SK-N-SH (cell line): Measurements from ENCODE around the gene PLTP. TPM values are rescaled to one million over a fixed set of nuclear protein-coding genes. Genes with fewer than 3 reads are reported as not detected.

Experiments used
- CTCF ChIA-PET: fragments of 300-600, 350-600 bp; formaldehyde crosslinking; extraction: SDS; loops from one replicate; lab custom pipeline; 2021; lab: Yijun Ruan, JAX
- POLR2A ChIA-PET: fragments of 350-600 bp; sonication (Branson Sonifier 250); formaldehyde crosslinking; extraction: SDS; loops from one replicate; lab custom pipeline; 2020; ENCODE audit warnings: antibody characterized with exemption, inconsistent platforms; lab: Yijun Ruan, JAX
- DNase-seq: peaks from one replicate; pipeline ENCODE4 v3.0.0; 2012
- H2AFZ ChIP-seq: fragments of 200-600 bp; sonication (generic); 2 replicates; pipeline ENCODE4 v1.8.1; 2016; ENCODE audit warnings: antibody characterized with exemption, mild to moderate bottlenecking, low read depth
- H3F3A ChIP-seq: fragments of 200-600 bp; sonication (generic); replicated peaks from 2 replicates; pipeline ENCODE3; 2016; ENCODE audit warnings: antibody characterized with exemption, mild to moderate bottlenecking; ENCODE audit not compliant: insufficient read depth
- H3K27ac ChIP-seq, 2 experiments: fragments of 200-500 bp in 1 of 2; fragments of 200-600 bp in 1 of 2; sonication (Bioruptor generic) in 1 of 2; sonication (generic), shearing (Covaris generic) in 1 of 2; 2 replicates each; pipeline versions ENCODE4 v1.5.1 to v1.6.1; 2014 to 2016; ENCODE audit warnings: low read depth in 2 of 2, inconsistent platforms in 1 of 2, low read length in 1 of 2, mild to moderate bottlenecking in 1 of 2, mixed read lengths in 1 of 2
- H3K27me3 ChIP-seq: fragments of 200-600 bp; sonication (generic), shearing (Covaris generic); 2 replicates; pipeline ENCODE4 v1.6.1; 2016; ENCODE audit warnings: mixed run types; ENCODE audit not compliant: insufficient read depth
- H3K36me3 ChIP-seq, 2 experiments: fragments of 200-500 bp in 1 of 2; fragments of 200-600 bp in 1 of 2; sonication (Bioruptor generic) in 1 of 2; sonication (generic) in 1 of 2; replicated peaks in 1 of 2; 2 replicates each; pipeline versions ENCODE3 to v1.5.1; 2014 to 2016; ENCODE audit warnings: low read length in 1 of 2, mild to moderate bottlenecking in 1 of 2; ENCODE audit not compliant: insufficient read depth in 2 of 2, control insufficient read depth in 1 of 2
- H3K4me1 ChIP-seq, 2 experiments: fragments of 200-500 bp in 1 of 2; fragments of 200-600 bp in 1 of 2; sonication (Bioruptor generic) in 1 of 2; sonication (generic), shearing (Covaris generic) in 1 of 2; 2 replicates each; pipeline versions ENCODE4 v1.5.1 to v1.6.1; 2014 to 2016; ENCODE audit warnings: low read depth in 1 of 2, low read length in 1 of 2, mixed run types in 1 of 2; ENCODE audit not compliant: insufficient read depth in 2 of 2, control insufficient read depth in 1 of 2
- H3K4me2 ChIP-seq: fragments of 200-600 bp; sonication (generic), shearing (Covaris generic); 2 replicates; pipeline ENCODE4 v1.6.1; 2017; ENCODE audit warnings: mixed run types
- H3K4me3 ChIP-seq, 2 experiments: fragments of 200-500 bp in 1 of 2; fragments of 200-600 bp in 1 of 2; sonication (Bioruptor generic) in 1 of 2; sonication (generic), shearing (Covaris generic) in 1 of 2; 2 replicates each; pipeline versions ENCODE4 v1.5.1 to v1.8.1; 2014 to 2016; ENCODE audit warnings: low read depth in 2 of 2, inconsistent platforms in 1 of 2, low read length in 1 of 2, mild to moderate bottlenecking in 1 of 2, mixed read lengths in 1 of 2, moderate library complexity in 1 of 2
- H3K79me2 ChIP-seq: fragments of 200-600 bp; sonication (generic); 2 replicates; pipeline ENCODE4 v1.8.1; 2017; ENCODE audit warnings: mild to moderate bottlenecking; ENCODE audit not compliant: insufficient read depth
- H3K9ac ChIP-seq: fragments of 200-600 bp; sonication (generic); 2 replicates; pipeline ENCODE4 v1.6.1; 2017; ENCODE audit warnings: mixed run types
- H3K9me2 ChIP-seq: fragments of 200-600 bp; sonication (generic); 2 replicates; pipeline ENCODE4 v1.6.1; 2017; ENCODE audit warnings: mixed run types
- H3K9me3 ChIP-seq: fragments of 200-600 bp; sonication (generic); 2 replicates; pipeline ENCODE4 v1.6.1; 2017; ENCODE audit warnings: mixed run types, mild to moderate bottlenecking, moderate library complexity
- H4K20me1 ChIP-seq: fragments of 200-600 bp; sonication (generic); 2 replicates; pipeline ENCODE4 v1.6.1; 2017; ENCODE audit warnings: mild to moderate bottlenecking, mixed run types; ENCODE audit not compliant: insufficient read depth
- CHD2 ChIP-seq: fragments of 150-350 bp; IDR thresholded peaks from 2 replicates; pipeline ENCODE4 v1.6.1; 2018; ENCODE audit warnings: low read length; ENCODE audit not compliant: partially characterized antibody
- ELF1 ChIP-seq: IDR thresholded peaks from 2 replicates; pipeline ENCODE4 v1.4.0; 2012
- EZH2phosphoT487 ChIP-seq: fragments of 200-600 bp; sonication (generic); IDR thresholded peaks from 2 replicates; pipeline ENCODE4 v1.6.1; 2017; ENCODE audit warnings: low read depth, mixed run types, mild to moderate bottlenecking, antibody characterized with exemption, moderate library complexity, borderline replicate concordance
- FOSL2 ChIP-seq: IDR thresholded peaks from 2 replicates; pipeline ENCODE4 v1.4.0; 2012; ENCODE audit warnings: low read depth, mild to moderate bottlenecking, moderate library complexity, borderline replicate concordance
- FOXJ3 ChIP-seq: sonication (generic); formaldehyde crosslinking; IDR thresholded peaks from 2 replicates; pipeline ENCODE4 v1.5.1; 2020; ENCODE audit warnings: mild to moderate bottlenecking, missing genetic modification reagents
- FOXM1 ChIP-seq: IDR thresholded peaks from 2 replicates; pipeline ENCODE4 v1.4.0; 2012; ENCODE audit warnings: low read depth, mild to moderate bottlenecking
- GABPA ChIP-seq: IDR thresholded peaks from 2 replicates; pipeline ENCODE4 v1.4.0; 2012; ENCODE audit warnings: low read depth, mild to moderate bottlenecking
- GATA2 ChIP-seq: sonication (generic); formaldehyde crosslinking; IDR thresholded peaks from 2 replicates; pipeline ENCODE4 v1.5.0; 2020; ENCODE audit warnings: mild to moderate bottlenecking, missing genetic modification reagents
- NFIC ChIP-seq: IDR thresholded peaks from 2 replicates; pipeline ENCODE4 v1.4.0; 2012; ENCODE audit warnings: borderline replicate concordance
- NRF1 ChIP-seq: IDR thresholded peaks from 2 replicates; pipeline ENCODE4 v1.6.1; 2012; ENCODE audit warnings: low read depth, mild to moderate bottlenecking, low read length
- PBX3 ChIP-seq: IDR thresholded peaks from 2 replicates; pipeline ENCODE4; 2012
- RXRA ChIP-seq: IDR thresholded peaks from 2 replicates; pipeline ENCODE4 v1.4.0; 2012; ENCODE audit warnings: low read depth, mild to moderate bottlenecking, borderline replicate concordance
- SIN3A ChIP-seq: IDR thresholded peaks from 2 replicates; pipeline ENCODE4 v1.6.1; 2012; ENCODE audit warnings: low read depth, mild to moderate bottlenecking, low read length, moderate library complexity, borderline replicate concordance
- SMC3 ChIP-seq: IDR thresholded peaks from 2 replicates; pipeline ENCODE4 v1.6.1; 2012; ENCODE audit warnings: low read depth, low read length, improper control_type of control experiment
- TAF1 ChIP-seq: IDR thresholded peaks from 2 replicates; pipeline ENCODE4 v1.6.1; 2012; ENCODE audit warnings: low read depth, mild to moderate bottlenecking, low read length, moderate library complexity, borderline replicate concordance
- TCF12 ChIP-seq: IDR thresholded peaks from 2 replicates; pipeline ENCODE4 v1.4.0; 2012
- USF2 ChIP-seq: fragments of 150-350 bp; IDR thresholded peaks from 2 replicates; pipeline ENCODE4 v1.6.1; 2017; ENCODE audit warnings: antibody characterized with exemption, low read length, low read depth, borderline replicate concordance
- YY1 ChIP-seq: IDR thresholded peaks from 2 replicates; pipeline ENCODE4 v1.4.0; 2012; ENCODE audit warnings: low read depth, mild to moderate bottlenecking
- WGBS: methylation state at CpG from one replicate; pipeline ENCODE4 v1.1.6; 2017; ENCODE audit warnings: low lambda C conversion rate; 5-methylcytosine and 5-hydroxymethylcytosine counted together
- polyA plus RNA-seq, 3 experiments: library from polyadenylated mRNA; depleted of rRNA; stranded (reverse); fragments of >200 nt; gene quantifications; 2 replicates each; pipeline ENCODE4 v1.2.3, GENCODE V29; 2012
- TF ChIP-seq, protein P1 (sequence below): IDR thresholded peaks from 2 replicates; pipeline ENCODE4 v1.6.1; 2012; ENCODE audit warnings: mild to moderate bottlenecking, low read depth, low read length, moderate library complexity
- TF ChIP-seq, protein P2 (sequence below): fragments of 200-600 bp; sonication (generic); IDR thresholded peaks from 2 replicates; pipeline ENCODE4 v1.6.1; 2017; ENCODE audit warnings: antibody characterized with exemption, mild to moderate bottlenecking, moderate library complexity

PLTP gene
- polyA plus RNA-seq, 1 of the 3 experiments (the other 2 are of a cell fraction), result 154 TPM

GRCh38 chr20:45909336-45909808 is 2.6 kb downstream of the PLTP start:
- Histone ChIP-seq H3K79me2 (peaks cover 10% of the 10 kb centered on the region), H4K20me1 (no peaks in the 10 kb centered on the region; the same call in 1 of the 2 replicates), H3K4me1 (peaks cover 7 to 8% of the 10 kb centered on the region in 2 experiments; a peak in 1 of 4 replicates), H3K4me3 (no peak overlapping the region), H3K27me3 (no peaks in the 10 kb centered on the region), H3K9me3 (no peaks in the 10 kb centered on the region), H3K4me2 (0 out of 2 replicates have a peak overlapping the region, but pooled peaks have one; percentile 55), H3K36me3 (peaks cover 21 to 24% of the 10 kb centered on the region in 2 experiments), H3K9me2 (no peaks in the 10 kb centered on the region), H3K27ac (no peak overlapping the region), H2AFZ (no peak overlapping the region), H3K9ac (no peak overlapping the region), H3F3A (peaks cover 9% of the 10 kb centered on the region)
- ChIA-PET CTCF (interaction anchor here (1.1 to 2.0 kb wide), 4 partner anchors 17 to 75 kb away, joined by 3 to 13 read pairs (median 4); partner anchors contain the start of genes CTSA and NEURL2), POLR2A (interaction anchor here (1.0 to 3.2 kb wide), 2 partner anchors 25 to 121 kb away, joined by 3 to 46 read pairs; partner anchors contain the start of gene PCIF1)
- no peak for DNase-seq
- 91% methylated on average over 9 of the region's 12 CpGs for WGBS
- no peak for TF ChIP-seq EZH2phosphoT487
- TF ChIP-seq, protein P1, sequence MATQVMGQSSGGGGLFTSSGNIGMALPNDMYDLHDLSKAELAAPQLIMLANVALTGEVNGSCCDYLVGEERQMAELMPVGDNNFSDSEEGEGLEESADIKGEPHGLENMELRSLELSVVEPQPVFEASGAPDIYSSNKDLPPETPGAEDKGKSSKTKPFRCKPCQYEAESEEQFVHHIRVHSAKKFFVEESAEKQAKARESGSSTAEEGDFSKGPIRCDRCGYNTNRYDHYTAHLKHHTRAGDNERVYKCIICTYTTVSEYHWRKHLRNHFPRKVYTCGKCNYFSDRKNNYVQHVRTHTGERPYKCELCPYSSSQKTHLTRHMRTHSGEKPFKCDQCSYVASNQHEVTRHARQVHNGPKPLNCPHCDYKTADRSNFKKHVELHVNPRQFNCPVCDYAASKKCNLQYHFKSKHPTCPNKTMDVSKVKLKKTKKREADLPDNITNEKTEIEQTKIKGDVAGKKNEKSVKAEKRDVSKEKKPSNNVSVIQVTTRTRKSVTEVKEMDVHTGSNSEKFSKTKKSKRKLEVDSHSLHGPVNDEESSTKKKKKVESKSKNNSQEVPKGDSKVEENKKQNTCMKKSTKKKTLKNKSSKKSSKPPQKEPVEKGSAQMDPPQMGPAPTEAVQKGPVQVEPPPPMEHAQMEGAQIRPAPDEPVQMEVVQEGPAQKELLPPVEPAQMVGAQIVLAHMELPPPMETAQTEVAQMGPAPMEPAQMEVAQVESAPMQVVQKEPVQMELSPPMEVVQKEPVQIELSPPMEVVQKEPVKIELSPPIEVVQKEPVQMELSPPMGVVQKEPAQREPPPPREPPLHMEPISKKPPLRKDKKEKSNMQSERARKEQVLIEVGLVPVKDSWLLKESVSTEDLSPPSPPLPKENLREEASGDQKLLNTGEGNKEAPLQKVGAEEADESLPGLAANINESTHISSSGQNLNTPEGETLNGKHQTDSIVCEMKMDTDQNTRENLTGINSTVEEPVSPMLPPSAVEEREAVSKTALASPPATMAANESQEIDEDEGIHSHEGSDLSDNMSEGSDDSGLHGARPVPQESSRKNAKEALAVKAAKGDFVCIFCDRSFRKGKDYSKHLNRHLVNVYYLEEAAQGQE, result no peak
- no peak for TF ChIP-seq ELF1
- no peak for TF ChIP-seq SMC3
- TF ChIP-seq GABPA, result no peak
- no peak for TF ChIP-seq NFIC
- no peak for TF ChIP-seq FOSL2
- TF ChIP-seq NRF1, result no peak
- TF ChIP-seq YY1, result no peak
- no peak for TF ChIP-seq TAF1
- TF ChIP-seq PBX3, result no peak
- TF ChIP-seq TCF12, result no peak
- no peak for TF ChIP-seq RXRA
- TF ChIP-seq, protein P2, sequence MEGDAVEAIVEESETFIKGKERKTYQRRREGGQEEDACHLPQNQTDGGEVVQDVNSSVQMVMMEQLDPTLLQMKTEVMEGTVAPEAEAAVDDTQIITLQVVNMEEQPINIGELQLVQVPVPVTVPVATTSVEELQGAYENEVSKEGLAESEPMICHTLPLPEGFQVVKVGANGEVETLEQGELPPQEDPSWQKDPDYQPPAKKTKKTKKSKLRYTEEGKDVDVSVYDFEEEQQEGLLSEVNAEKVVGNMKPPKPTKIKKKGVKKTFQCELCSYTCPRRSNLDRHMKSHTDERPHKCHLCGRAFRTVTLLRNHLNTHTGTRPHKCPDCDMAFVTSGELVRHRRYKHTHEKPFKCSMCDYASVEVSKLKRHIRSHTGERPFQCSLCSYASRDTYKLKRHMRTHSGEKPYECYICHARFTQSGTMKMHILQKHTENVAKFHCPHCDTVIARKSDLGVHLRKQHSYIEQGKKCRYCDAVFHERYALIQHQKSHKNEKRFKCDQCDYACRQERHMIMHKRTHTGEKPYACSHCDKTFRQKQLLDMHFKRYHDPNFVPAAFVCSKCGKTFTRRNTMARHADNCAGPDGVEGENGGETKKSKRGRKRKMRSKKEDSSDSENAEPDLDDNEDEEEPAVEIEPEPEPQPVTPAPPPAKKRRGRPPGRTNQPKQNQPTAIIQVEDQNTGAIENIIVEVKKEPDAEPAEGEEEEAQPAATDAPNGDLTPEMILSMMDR, result no peak
- TF ChIP-seq FOXM1, result no peak
- TF ChIP-seq USF2, result no peak
- TF ChIP-seq SIN3A, result no peak
- TF ChIP-seq GATA2 (CRISPR knock-in tag), result no peak
- TF ChIP-seq FOXJ3 (CRISPR knock-in tag), result no peak
- TF ChIP-seq CHD2, result no peak
